A549 (cell line): ENCODE results near the gene SORBS1. TPM values are rescaled to one million over a fixed set of nuclear protein-coding genes. Genes with fewer than 3 reads are reported as not detected.

ENCODE experiments used
- ATAC-seq, 2 experiments: fragments of 200-7000 bp in 1 of 2; fragments of >200 bp in 1 of 2; cut with Nextera tagmentation in 1 of 2; cut with Tn5 transposase in 1 of 2; 3 replicates each; pipeline versions ENCODE4 v1.8.0 to v1.9.1; 2018 to 2020; ENCODE audit warnings: mild to moderate bottlenecking in 1 of 2, moderate library complexity in 1 of 2
- CTCF ChIA-PET: fragments of 300-600 bp; sonication (Branson Sonifier 250); formaldehyde crosslinking; extraction: SDS; loops from one replicate; lab custom pipeline; 2021; ENCODE audit warnings: antibody characterized with exemption, inconsistent platforms; lab: Yijun Ruan, JAX
- POLR2A ChIA-PET: fragments of 350-600 bp; formaldehyde crosslinking; extraction: SDS; loops from one replicate; lab custom pipeline; 2021; ENCODE audit warnings: antibody characterized with exemption, inconsistent platforms; lab: Yijun Ruan, JAX
- DNase-seq, 2 experiments: peaks; one replicate each; pipeline versions ENCODE4 v3.0.0 to v3.0.0-alpha.2; 2011 to 2016; ENCODE audit warnings: low read depth in 1 of 2, low spot score in 1 of 2
- FAIRE-seq: peaks from 2 replicates; lab custom pipeline; 2011; peaks lifted over from hg19 to GRCh38; lab: Jason Lieb, UNC
- H3K27ac ChIP-seq, 2 experiments: fragments of >200 bp; sonication (Bioruptor Twin); formaldehyde crosslinking; 3 replicates each; pipeline ENCODE4 v1.5.1; 2016 to 2017
- H3K4me1 ChIP-seq: fragments of >200 bp; sonication (Bioruptor Twin); formaldehyde crosslinking; 3 replicates; pipeline ENCODE4 v1.6.1; 2016
- H3K4me2 ChIP-seq: fragments of >200 bp; sonication (Bioruptor Twin); formaldehyde crosslinking; 3 replicates; pipeline ENCODE4 v1.6.1; 2016
- H3K4me3 ChIP-seq: fragments of >200 bp; sonication (Bioruptor Twin); formaldehyde crosslinking; 3 replicates; pipeline ENCODE4 v1.5.1; 2016
- H3K9me3 ChIP-seq: fragments of >200 bp; sonication (Bioruptor Twin); formaldehyde crosslinking; 3 replicates; pipeline ENCODE4 v1.6.1; 2016
- CBX8 ChIP-seq: fragments of 200-600 bp; sonication (generic); IDR thresholded peaks from 2 replicates; pipeline ENCODE4 v1.6.1; 2016
- CEBPB ChIP-seq, 2 experiments: fragments of >200 bp in 1 of 2; sonication (Bioruptor Twin) in 1 of 2; formaldehyde crosslinking in 1 of 2; IDR thresholded peaks; 2 replicates each; pipeline ENCODE4 v1.6.1; 2012 to 2016
- CHD4 ChIP-seq: fragments of 200-600 bp; sonication (generic); IDR thresholded peaks from 2 replicates; pipeline ENCODE4 v1.6.1; 2016; ENCODE audit warnings: antibody characterized with exemption, mild to moderate bottlenecking, borderline replicate concordance
- EHMT2 ChIP-seq: fragments of 200-600 bp; sonication (generic); IDR thresholded peaks from 2 replicates; pipeline ENCODE4 v1.6.1; 2016; ENCODE audit warnings: antibody characterized with exemption, low read depth, mild to moderate bottlenecking, moderate library complexity
- EP300 ChIP-seq, 2 experiments: fragments of >200 bp; sonication (Bioruptor Twin); formaldehyde crosslinking; IDR thresholded peaks; 2 replicates in 1 of 2; 3 replicates in 1 of 2; pipeline ENCODE4 v1.6.1; 2016 to 2017
- ESRRA ChIP-seq: fragments of 150-350 bp; IDR thresholded peaks from 2 replicates; pipeline ENCODE4 v1.6.1; 2014; ENCODE audit warnings: mild to moderate bottlenecking, low read length, borderline replicate concordance
- GATA3 ChIP-seq: IDR thresholded peaks from 2 replicates; pipeline ENCODE4 v1.6.1; 2012; ENCODE audit warnings: borderline replicate concordance
- HEYL ChIP-seq: fragments of 250-450 bp; sonication (Bioruptor Pico); IDR thresholded peaks from 2 replicates; pipeline ENCODE4 v1.8.0; 2021; ENCODE audit warnings: mild to moderate bottlenecking, moderate library complexity
- HOXA7 ChIP-seq: fragments of 250-450 bp; sonication (Bioruptor Pico); IDR thresholded peaks from 2 replicates; pipeline ENCODE4 v1.5.0; 2020; ENCODE audit warnings: mild to moderate bottlenecking, moderate library complexity
- HOXB13 ChIP-seq: fragments of 250-450 bp; sonication (Bioruptor Pico); IDR thresholded peaks from 2 replicates; pipeline ENCODE4 v1.5.0; 2020; ENCODE audit warnings: low read depth, mild to moderate bottlenecking, moderate library complexity
- MAZ ChIP-seq: fragments of 150-350 bp; IDR thresholded peaks from 2 replicates; pipeline ENCODE4 v1.6.1; 2014; ENCODE audit warnings: antibody characterized with exemption, low read depth, low read length, borderline replicate concordance
- MYC ChIP-seq: IDR thresholded peaks from 2 replicates; pipeline ENCODE4 v1.6.1; 2012; ENCODE audit warnings: mild to moderate bottlenecking, inconsistent platforms, low read length, improper control_type of control experiment, borderline replicate concordance
- NPAS2 ChIP-seq: fragments of 250-450 bp; sonication (Bioruptor Pico); IDR thresholded peaks from 2 replicates; pipeline ENCODE4 v1.8.0; 2022; ENCODE audit warnings: mild to moderate bottlenecking, moderate library complexity, borderline replicate concordance
- PHF8 ChIP-seq: fragments of 200-600 bp; sonication (generic); IDR thresholded peaks from 2 replicates; pipeline ENCODE4 v1.6.1; 2016; ENCODE audit warnings: low read depth, mild to moderate bottlenecking, antibody characterized with exemption, moderate library complexity, borderline replicate concordance
- POLR2A ChIP-seq: IDR thresholded peaks from 2 replicates; pipeline ENCODE4 v1.6.1; 2012; ENCODE audit warnings: mild to moderate bottlenecking, low read length
- POLR2AphosphoS2 ChIP-seq: conservative IDR thresholded peaks from 2 replicates; pipeline ENCODE4 v1.6.1; 2012; ENCODE audit warnings: low read length, improper control_type of control experiment, inconsistent platforms
- RAD21 ChIP-seq, 2 experiments: fragments of >200 bp in 1 of 2; sonication (Bioruptor Twin) in 1 of 2; formaldehyde crosslinking in 1 of 2; IDR thresholded peaks in 1 of 2; conservative IDR thresholded peaks in 1 of 2; 2 replicates in 1 of 2; 3 replicates in 1 of 2; pipeline ENCODE4 v1.6.1; 2012 to 2018; ENCODE audit warnings: inconsistent platforms in 1 of 2
- RARB ChIP-seq: fragments of 250-450 bp; sonication (Bioruptor Pico); IDR thresholded peaks from 2 replicates; pipeline ENCODE4 v1.8.0; 2021; ENCODE audit warnings: mild to moderate bottlenecking, moderate library complexity
- RCOR1 ChIP-seq: fragments of 150-350 bp; IDR thresholded peaks from 2 replicates; pipeline ENCODE4 v1.6.1; 2014; ENCODE audit warnings: antibody characterized with exemption, low read length, low read depth
- RNF2 ChIP-seq: fragments of 200-600 bp; sonication (generic); IDR thresholded peaks from 2 replicates; pipeline ENCODE4 v1.6.1; 2016; ENCODE audit warnings: low read depth, mild to moderate bottlenecking, antibody characterized with exemption, moderate library complexity, borderline replicate concordance
- SMC3 ChIP-seq: fragments of >200 bp; sonication (Bioruptor Twin); formaldehyde crosslinking; IDR thresholded peaks from 3 replicates; pipeline ENCODE4 v1.6.1; 2018; ENCODE audit warnings: inconsistent platforms
- TP53 ChIP-seq: fragments of 250-450 bp; sonication (Bioruptor Pico); IDR thresholded peaks from 2 replicates; pipeline ENCODE4 v1.5.0; 2021; ENCODE audit warnings: mild to moderate bottlenecking, moderate library complexity
- ZC3H11A ChIP-seq: fragments of 450-650 bp; IDR thresholded peaks from 2 replicates; pipeline ENCODE4 v1.6.1; 2014; ENCODE audit warnings: antibody characterized with exemption, mild to moderate bottlenecking
- ZFP36 ChIP-seq: fragments of 450-650 bp; IDR thresholded peaks from 2 replicates; pipeline ENCODE4 v1.6.1; 2014; ENCODE audit warnings: borderline replicate concordance; ENCODE audit not compliant: partially characterized antibody
- ZSCAN20 ChIP-seq: fragments of 250-450 bp; sonication (Bioruptor Pico); IDR thresholded peaks from 2 replicates; pipeline ENCODE4 v1.8.0; 2022; ENCODE audit warnings: mild to moderate bottlenecking, moderate library complexity
- polyA plus RNA-seq, 4 experiments: library from polyadenylated mRNA; depleted of rRNA in 3 of 4; stranded (reverse); fragments of >200 nt; fragmentation: RNase III in 1 of 4; extraction: RNeasy Plus Mini Kit Qiagen cat#74134 plus additional on column Dnase treatment in 1 of 4; gene quantifications; 2 replicates in 3 of 4; 3 replicates in 1 of 4; pipeline ENCODE4 v1.2.3, GENCODE V29; 2011 to 2017
- TF ChIP-seq, protein P1 (sequence below): IDR thresholded peaks from 2 replicates; pipeline ENCODE4 v1.6.1; 2012; ENCODE audit warnings: low read depth, borderline replicate concordance
- TF ChIP-seq, protein P2 (sequence below): fragments of >200 bp; sonication (Bioruptor Twin); formaldehyde crosslinking; IDR thresholded peaks from 3 replicates; pipeline ENCODE4 v1.6.1; 2016
- TF ChIP-seq, protein P3 (sequence below): IDR thresholded peaks from 2 replicates; pipeline ENCODE4 v1.6.1; 2012

SORBS1 gene
- polyA plus RNA-seq, 2 of the 4 experiments (the other 2 are of a cell fraction) = 0.39 to 0.80 TPM

DNA sequence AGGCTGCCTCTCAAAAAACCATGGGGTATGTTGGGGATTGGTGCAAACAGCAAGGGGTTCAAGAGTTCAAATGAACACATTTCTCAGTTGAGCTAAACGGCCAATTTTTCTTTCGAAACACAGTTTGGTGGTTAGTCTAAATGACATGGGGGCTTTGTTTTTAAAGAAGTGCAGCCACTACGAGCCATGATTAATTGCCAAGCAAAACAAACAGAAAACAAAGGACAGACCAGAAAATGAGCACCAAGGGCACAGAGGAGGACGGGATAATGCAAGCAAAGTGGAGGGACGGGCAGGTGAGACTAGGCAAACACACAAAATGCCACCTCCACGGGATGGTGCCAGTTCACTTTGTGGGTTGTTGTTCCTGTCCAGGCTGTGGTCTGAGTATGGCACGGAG lies 205.9 kb downstream of the SORBS1 start (continued):
- no peak for TF ChIP-seq PHF8

DNA sequence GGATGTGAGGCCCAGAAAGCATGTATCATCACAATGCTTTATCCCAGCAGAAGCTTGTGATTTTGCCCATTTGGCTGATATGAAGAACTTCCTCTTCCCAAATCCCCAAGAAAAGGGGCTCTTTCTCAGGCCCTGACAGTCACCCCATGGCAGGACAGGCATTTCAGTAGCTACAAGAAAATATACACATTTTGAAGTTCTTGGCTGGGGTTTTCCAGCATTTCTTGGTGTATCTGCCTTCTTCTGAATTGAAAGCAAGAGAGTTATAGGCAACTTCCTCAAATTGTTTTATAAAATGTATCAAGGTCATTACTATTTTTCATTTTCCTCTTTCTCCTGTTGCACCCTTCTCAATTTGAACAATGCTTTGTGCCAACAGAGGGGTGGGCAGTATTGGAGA lies 207.1 kb downstream of the SORBS1 start:
- POLR2A ChIA-PET = no interaction called here
- FAIRE-seq = no peak
- H3K27ac ChIP-seq = no peak overlapping the region
- H3K9me3 ChIP-seq = no peaks in the 10 kb centered on the region
- no peak overlapping the region for H3K4me2 ChIP-seq
- ATAC-seq = no peak
- peaks cover 15% of the 10 kb centered on the region for H3K4me1 ChIP-seq
- no peak overlapping the region for H3K4me3 ChIP-seq
- no peak for DNase-seq
- CTCF ChIA-PET = interaction anchor here (0.8 to 20.0 kb wide), 5 partner anchors 8 to 113 kb away, joined by 3 to 637 read pairs (median 5); partner anchors contain the start of gene PDLIM1
- no peak for TF ChIP-seq CHD4
- no peak for TF ChIP-seq HOXA7
- no peak for TF ChIP-seq POLR2A
- TF ChIP-seq, protein P1, sequence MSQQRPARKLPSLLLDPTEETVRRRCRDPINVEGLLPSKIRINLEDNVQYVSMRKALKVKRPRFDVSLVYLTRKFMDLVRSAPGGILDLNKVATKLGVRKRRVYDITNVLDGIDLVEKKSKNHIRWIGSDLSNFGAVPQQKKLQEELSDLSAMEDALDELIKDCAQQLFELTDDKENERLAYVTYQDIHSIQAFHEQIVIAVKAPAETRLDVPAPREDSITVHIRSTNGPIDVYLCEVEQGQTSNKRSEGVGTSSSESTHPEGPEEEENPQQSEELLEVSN = no peak
- TF ChIP-seq SMC3 = no peak
- TF ChIP-seq RNF2 = no peak
- TF ChIP-seq, protein P2, sequence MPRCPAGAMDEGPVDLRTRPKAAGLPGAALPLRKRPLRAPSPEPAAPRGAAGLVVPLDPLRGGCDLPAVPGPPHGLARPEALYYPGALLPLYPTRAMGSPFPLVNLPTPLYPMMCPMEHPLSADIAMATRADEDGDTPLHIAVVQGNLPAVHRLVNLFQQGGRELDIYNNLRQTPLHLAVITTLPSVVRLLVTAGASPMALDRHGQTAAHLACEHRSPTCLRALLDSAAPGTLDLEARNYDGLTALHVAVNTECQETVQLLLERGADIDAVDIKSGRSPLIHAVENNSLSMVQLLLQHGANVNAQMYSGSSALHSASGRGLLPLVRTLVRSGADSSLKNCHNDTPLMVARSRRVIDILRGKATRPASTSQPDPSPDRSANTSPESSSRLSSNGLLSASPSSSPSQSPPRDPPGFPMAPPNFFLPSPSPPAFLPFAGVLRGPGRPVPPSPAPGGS = no peak
- no peak for TF ChIP-seq EP300 (IDR thresholded peaks at IDR 0.05)
- TF ChIP-seq RAD21 (conservative IDR thresholded peaks at IDR 0.05 in 1 of 2, IDR thresholded peaks at IDR 0.05 in 1 of 2) = no peak
- TF ChIP-seq HEYL (CRISPR knock-in tag) = no peak
- TF ChIP-seq GATA3 = no peak
- TF ChIP-seq CBX8 = no peak
- no peak for TF ChIP-seq TP53
- TF ChIP-seq POLR2AphosphoS2 = no peak
- TF ChIP-seq HOXB13 (CRISPR knock-in tag) = no peak

DNA sequence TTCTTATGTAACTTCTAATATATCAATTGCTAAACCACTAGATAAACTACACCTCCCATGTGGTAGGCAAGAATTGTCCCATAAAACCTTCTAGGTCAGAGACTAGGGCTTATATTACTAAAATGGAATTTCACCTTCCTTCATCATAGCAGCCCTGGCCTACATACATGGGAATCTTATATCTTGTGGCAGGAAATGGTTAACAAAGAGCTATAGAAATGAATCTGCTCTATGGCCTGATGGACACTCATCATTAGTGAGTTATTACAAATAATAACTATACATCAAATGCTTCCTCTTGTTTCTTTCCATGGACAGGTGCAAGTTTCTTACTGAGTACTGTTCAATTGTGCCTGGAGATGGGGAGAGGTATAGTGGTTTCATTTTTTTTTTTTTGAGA lies 208.0 kb downstream of the SORBS1 start:
- CTCF ChIA-PET = interaction anchor here (0.6 to 20.0 kb wide), 6 partner anchors 9 to 138 kb away, joined by 3 to 637 read pairs (median 4); partner anchors contain the start of gene PDLIM1
- Histone ChIP-seq H3K9me3 (no peaks in the 10 kb centered on the region), H3K27ac (no peak overlapping the region), H3K4me3 (no peak overlapping the region), H3K4me2 (no peak overlapping the region)
- POLR2A ChIA-PET = no interaction called here
- ATAC-seq = no peak
- TF ChIP-seq ESRRA (no peak), ZSCAN20 (CRISPR knock-in tag) (no peak), RCOR1 (no peak), MAZ (no peak), ZFP36 (no peak), GATA3 (no peak), POLR2A (no peak), SMC3 (no peak), CEBPB (IDR thresholded peaks at IDR 0.05) (no peak), NPAS2 (no peak), ZC3H11A (no peak), MYC (no peak), RARB (CRISPR knock-in tag) (no peak), PHF8 (no peak), EHMT2 (no peak), RAD21 (conservative IDR thresholded peaks at IDR 0.05 in 1 of 2, IDR thresholded peaks at IDR 0.05 in 1 of 2) (no peak)
- TF ChIP-seq, protein P2 = no peak
- TF ChIP-seq, protein P3, sequence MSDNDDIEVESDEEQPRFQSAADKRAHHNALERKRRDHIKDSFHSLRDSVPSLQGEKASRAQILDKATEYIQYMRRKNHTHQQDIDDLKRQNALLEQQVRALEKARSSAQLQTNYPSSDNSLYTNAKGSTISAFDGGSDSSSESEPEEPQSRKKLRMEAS = no peak
- TF ChIP-seq, all 56 proteins: peak for 0
- peaks cover 21% of the 10 kb centered on the region for H3K4me1 ChIP-seq
- DNase-seq (no peak), FAIRE-seq (no peak)
